Panc1 (cell line): Measurements from ENCODE around the gene MAGI2. TPM values are rescaled to one million over a fixed set of nuclear protein-coding genes. Genes with fewer than 3 reads are reported as not detected.

Source experiments
- ATAC-seq: fragments of 200-7000 bp; cut with Tn5 transposase; 2 replicates; pipeline ENCODE4 v1.9.1; 2020; ENCODE audit warnings: mild to moderate bottlenecking, moderate library complexity
- BruUV-seq: library from RNA; stranded (reverse); fragments of 400-500 nt; replicated peaks from 2 replicates; lab custom pipeline; 2021; lab: Mats Ljungman, UMichigan
- CTCF ChIA-PET: fragments of 300-600 bp; sonication (Branson Sonifier 250); formaldehyde crosslinking; loops from one replicate; lab custom pipeline; 2022; ENCODE audit warnings: antibody characterized with exemption; lab: Charles Lee
- POLR2A ChIA-PET: fragments of 300-600 bp; sonication (Branson Sonifier 250); formaldehyde crosslinking; loops from one replicate; lab custom pipeline; 2022; ENCODE audit warnings: antibody characterized with exemption; lab: Charles Lee
- DNase-seq: peaks from one replicate; pipeline ENCODE4 v3.0.0-alpha.2; 2010; ENCODE audit warnings: low read depth, low spot score
- H3K27ac ChIP-seq: 2 replicates; pipeline ENCODE4 v1.5.1; 2011; ENCODE audit warnings: mild to moderate bottlenecking, low read length, inconsistent platforms
- H3K27me3 ChIP-seq: fragments of 200-500 bp; sonication (Bioruptor generic); 2 replicates; pipeline ENCODE4 v1.6.0; 2014; ENCODE audit warnings: low read length, inconsistent platforms; ENCODE audit not compliant: control insufficient read depth, insufficient read depth
- H3K36me3 ChIP-seq: fragments of 200-500 bp; sonication (Bioruptor generic); 2 replicates; pipeline ENCODE4 v1.5.1; 2014; ENCODE audit warnings: inconsistent platforms, mild to moderate bottlenecking, low read length, moderate library complexity; ENCODE audit not compliant: control insufficient read depth, insufficient read depth
- H3K4me1 ChIP-seq: 2 replicates; pipeline ENCODE4 v1.5.1; 2011; ENCODE audit warnings: inconsistent platforms, mild to moderate bottlenecking, low read length, moderate library complexity; ENCODE audit not compliant: control insufficient read depth, insufficient read depth
- H3K4me3 ChIP-seq, 2 experiments: 2 replicates each; pipeline ENCODE4 v1.5.1; 2011 to 2012; ENCODE audit warnings: low read depth in 2 of 2, low read length in 2 of 2, mild to moderate bottlenecking in 2 of 2, inconsistent platforms in 1 of 2, moderate library complexity in 1 of 2
- H3K9me3 ChIP-seq: fragments of 200-500 bp; sonication (Bioruptor generic); 2 replicates; pipeline ENCODE4 v1.5.1; 2014; ENCODE audit warnings: low read depth, mild to moderate bottlenecking, inconsistent platforms, low read length, moderate library complexity; ENCODE audit not compliant: control insufficient read depth, insufficient read depth
- POLR2AphosphoS5 ChIP-seq: IDR thresholded peaks from 2 replicates; pipeline ENCODE4 v1.6.1; 2012; ENCODE audit warnings: mild to moderate bottlenecking, low read depth, low read length, moderate library complexity
- SIN3A ChIP-seq: IDR thresholded peaks from 2 replicates; pipeline ENCODE4 v1.6.1; 2012; ENCODE audit warnings: low read depth, mild to moderate bottlenecking, low read length, moderate library complexity, borderline replicate concordance; ENCODE audit not compliant: insufficient read depth
- TCF7L2 ChIP-seq: IDR thresholded peaks from 2 replicates; pipeline ENCODE4 v1.6.1; 2011; ENCODE audit warnings: mild to moderate bottlenecking, low read depth, low read length, inconsistent platforms
- in situ Hi-C: cut with HindIII; loops from 2 replicates; pipeline ENCODE4 v1.10.0; 2016; ENCODE audit warnings: low sequenced_read_pairs, low pct_unique_long_range_greater_than_20kb
- intact Hi-C: fragments of 100-400 bp; cut with micrococcal nuclease; formaldehyde crosslinking; loops from one replicate; pipeline ENCODE4 v1.10.0; 2022; ENCODE audit not compliant: unreplicated experiment
- total RNA-seq: library from RNA; stranded (reverse); gene quantifications from one replicate; pipeline ENCODE4 v1.2.1, GENCODE V29; 2021; ENCODE audit not compliant: unreplicated experiment
- TF ChIP-seq, protein P1 (sequence below), 2 experiments: IDR thresholded peaks; 2 replicates each; pipeline ENCODE4 v1.6.1; 2011 to 2012; ENCODE audit warnings: low read depth in 2 of 2, control low read depth in 1 of 2, low read length in 1 of 2, mild to moderate bottlenecking in 1 of 2, moderate library complexity in 1 of 2; ENCODE audit not compliant: insufficient read depth in 1 of 2
- TF ChIP-seq, protein P2 (sequence below): fragments of 450-650 bp; IDR thresholded peaks from 2 replicates; pipeline ENCODE4 v1.5.1; 2017; ENCODE audit warnings: mild to moderate bottlenecking

MAGI2 gene
- total RNA-seq, 1 experiment from 2014 or later: 5.4 TPM

DNA sequence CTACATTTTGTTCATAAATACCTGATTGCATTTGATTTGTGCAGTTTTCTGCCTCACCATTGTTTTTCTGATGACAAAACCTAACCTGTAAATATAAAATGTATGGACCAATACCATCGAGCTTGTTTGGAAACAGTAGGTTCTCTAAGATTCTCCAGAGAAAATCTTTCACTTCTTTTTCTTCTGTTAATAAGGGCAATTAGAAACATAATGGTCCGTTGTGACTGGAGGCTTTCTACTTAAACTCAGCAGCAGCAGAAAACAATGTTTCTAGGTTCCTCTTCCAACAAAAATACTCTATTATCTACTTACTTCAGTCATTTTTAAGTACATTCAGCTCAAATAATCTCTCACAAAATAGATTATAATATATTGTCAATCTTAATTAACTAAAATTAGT lies 1053.4 kb downstream of the MAGI2 start:
- Histone ChIP-seq H3K27me3 (peaks cover 13% of the 10 kb centered on the region), H3K4me3 (no peak overlapping the region), H3K9me3 (no peaks in the 10 kb centered on the region), H3K36me3 (no peaks in the 10 kb centered on the region), H3K27ac (no peak overlapping the region), H3K4me1 (no peaks in the 10 kb centered on the region)
- in situ Hi-C loops: no loop called here
- TF ChIP-seq, protein P1, sequence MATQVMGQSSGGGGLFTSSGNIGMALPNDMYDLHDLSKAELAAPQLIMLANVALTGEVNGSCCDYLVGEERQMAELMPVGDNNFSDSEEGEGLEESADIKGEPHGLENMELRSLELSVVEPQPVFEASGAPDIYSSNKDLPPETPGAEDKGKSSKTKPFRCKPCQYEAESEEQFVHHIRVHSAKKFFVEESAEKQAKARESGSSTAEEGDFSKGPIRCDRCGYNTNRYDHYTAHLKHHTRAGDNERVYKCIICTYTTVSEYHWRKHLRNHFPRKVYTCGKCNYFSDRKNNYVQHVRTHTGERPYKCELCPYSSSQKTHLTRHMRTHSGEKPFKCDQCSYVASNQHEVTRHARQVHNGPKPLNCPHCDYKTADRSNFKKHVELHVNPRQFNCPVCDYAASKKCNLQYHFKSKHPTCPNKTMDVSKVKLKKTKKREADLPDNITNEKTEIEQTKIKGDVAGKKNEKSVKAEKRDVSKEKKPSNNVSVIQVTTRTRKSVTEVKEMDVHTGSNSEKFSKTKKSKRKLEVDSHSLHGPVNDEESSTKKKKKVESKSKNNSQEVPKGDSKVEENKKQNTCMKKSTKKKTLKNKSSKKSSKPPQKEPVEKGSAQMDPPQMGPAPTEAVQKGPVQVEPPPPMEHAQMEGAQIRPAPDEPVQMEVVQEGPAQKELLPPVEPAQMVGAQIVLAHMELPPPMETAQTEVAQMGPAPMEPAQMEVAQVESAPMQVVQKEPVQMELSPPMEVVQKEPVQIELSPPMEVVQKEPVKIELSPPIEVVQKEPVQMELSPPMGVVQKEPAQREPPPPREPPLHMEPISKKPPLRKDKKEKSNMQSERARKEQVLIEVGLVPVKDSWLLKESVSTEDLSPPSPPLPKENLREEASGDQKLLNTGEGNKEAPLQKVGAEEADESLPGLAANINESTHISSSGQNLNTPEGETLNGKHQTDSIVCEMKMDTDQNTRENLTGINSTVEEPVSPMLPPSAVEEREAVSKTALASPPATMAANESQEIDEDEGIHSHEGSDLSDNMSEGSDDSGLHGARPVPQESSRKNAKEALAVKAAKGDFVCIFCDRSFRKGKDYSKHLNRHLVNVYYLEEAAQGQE (IDR thresholded peaks at IDR 0.05; ENCODE audit: insufficient read depth in 1 of 2, low read depth in 2 of 2, low read length in 1 of 2): no peak
- TF ChIP-seq POLR2AphosphoS5 (no peak), TCF7L2 (no peak)
- TF ChIP-seq, protein P2, sequence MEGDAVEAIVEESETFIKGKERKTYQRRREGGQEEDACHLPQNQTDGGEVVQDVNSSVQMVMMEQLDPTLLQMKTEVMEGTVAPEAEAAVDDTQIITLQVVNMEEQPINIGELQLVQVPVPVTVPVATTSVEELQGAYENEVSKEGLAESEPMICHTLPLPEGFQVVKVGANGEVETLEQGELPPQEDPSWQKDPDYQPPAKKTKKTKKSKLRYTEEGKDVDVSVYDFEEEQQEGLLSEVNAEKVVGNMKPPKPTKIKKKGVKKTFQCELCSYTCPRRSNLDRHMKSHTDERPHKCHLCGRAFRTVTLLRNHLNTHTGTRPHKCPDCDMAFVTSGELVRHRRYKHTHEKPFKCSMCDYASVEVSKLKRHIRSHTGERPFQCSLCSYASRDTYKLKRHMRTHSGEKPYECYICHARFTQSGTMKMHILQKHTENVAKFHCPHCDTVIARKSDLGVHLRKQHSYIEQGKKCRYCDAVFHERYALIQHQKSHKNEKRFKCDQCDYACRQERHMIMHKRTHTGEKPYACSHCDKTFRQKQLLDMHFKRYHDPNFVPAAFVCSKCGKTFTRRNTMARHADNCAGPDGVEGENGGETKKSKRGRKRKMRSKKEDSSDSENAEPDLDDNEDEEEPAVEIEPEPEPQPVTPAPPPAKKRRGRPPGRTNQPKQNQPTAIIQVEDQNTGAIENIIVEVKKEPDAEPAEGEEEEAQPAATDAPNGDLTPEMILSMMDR: no peak
- DNase-seq (no peak), ATAC-seq (no peak)
- ChIA-PET CTCF (no interaction called here), POLR2A (no interaction called here)
- no TSS peak for BruUV-seq
- intact Hi-C loops: no loop called here

DNA sequence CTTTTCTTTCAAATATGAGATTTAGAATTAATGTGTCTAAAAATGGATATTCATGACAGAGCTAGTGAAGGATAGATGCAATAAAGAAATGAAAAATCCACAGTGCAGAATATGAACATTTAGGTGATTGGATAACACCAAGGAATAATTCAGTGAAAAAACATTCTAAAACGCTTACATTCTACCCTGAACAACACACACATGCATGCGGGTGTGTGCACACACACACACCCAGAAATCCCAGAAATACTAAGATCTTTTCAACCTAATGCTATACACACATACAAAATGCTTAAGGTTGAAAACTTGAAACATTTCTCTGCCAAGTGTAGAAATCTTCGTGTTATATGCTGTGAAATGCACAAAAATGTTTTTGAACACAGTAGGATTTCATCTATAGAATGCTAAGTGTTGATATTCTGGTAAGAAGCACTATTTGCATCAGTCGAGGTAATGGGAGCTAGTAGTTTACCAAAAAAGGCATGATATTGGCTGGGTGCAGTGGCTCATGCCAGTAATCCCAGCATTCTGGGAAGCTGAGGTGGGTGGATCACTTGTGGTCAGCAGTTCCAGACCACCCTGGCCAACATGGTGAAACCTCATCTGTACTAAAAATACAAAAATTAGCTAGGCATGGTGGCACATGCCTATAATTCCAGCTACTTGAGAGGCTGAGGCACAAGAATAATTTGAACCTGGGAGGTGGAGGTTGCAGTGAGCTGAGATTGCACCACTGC lies 1054.3 kb downstream of the MAGI2 start:
- no TSS peak for BruUV-seq
- in situ Hi-C loops (no loop called here), intact Hi-C loops (no loop called here)
- Histone ChIP-seq H3K36me3 (no peaks in the 10 kb centered on the region), H3K4me1 (no peaks in the 10 kb centered on the region), H3K9me3 (no peaks in the 10 kb centered on the region), H3K4me3 (no peak overlapping the region), H3K27me3 (peaks cover 15% of the 10 kb centered on the region), H3K27ac (no peak overlapping the region)
- TF ChIP-seq, protein P1 (IDR thresholded peaks at IDR 0.05; ENCODE audit: insufficient read depth in 1 of 2, low read depth in 2 of 2, low read length in 1 of 2): no peak
- TF ChIP-seq, protein P2: no peak
- TF ChIP-seq SIN3A (no peak), TCF7L2 (no peak), POLR2AphosphoS5 (no peak)
- CTCF ChIA-PET: no interaction called here
- DNase-seq: no peak
- ATAC-seq: no peak
- POLR2A ChIA-PET: no interaction called here
